ENCODE results near the gene ADRM1.

Gene ADRM1

DNA sequence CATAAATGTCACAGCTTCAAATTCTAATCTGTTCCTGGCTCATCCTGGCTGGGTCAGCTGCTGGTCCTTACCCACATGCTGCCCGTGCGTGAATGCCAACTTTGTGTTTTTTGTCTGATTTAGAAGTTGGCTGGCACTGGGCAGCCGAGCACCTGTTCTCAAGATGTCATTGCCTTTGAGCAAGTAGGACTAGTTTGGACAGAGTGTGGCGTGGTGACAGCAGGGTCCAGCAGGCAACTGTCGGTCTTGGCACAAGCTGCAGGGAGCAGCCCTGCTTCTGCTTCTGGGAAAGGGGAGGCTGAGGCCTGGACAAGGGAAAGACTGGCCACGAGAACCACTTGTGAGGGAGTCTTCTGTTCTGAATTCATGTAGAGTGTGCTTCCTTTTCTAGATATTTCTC lies 26.4 kb upstream of the ADRM1 start:
- H3K4me3 ChIP-seq (ENCODE audit: low read depth, low read length), result no peak overlapping the region
- TF ChIP-seq CTCF (IDR thresholded peaks at IDR 0.05; ENCODE audit: low read depth, low read length, missing control alignments), result no peak
- DNase-seq (ENCODE audit: low read depth), result no peak

- no peak for TF ChIP-seq CTCF (IDR thresholded peaks at IDR 0.05; ENCODE audit: low read depth, low read length, missing control alignments)
- DNase-seq (ENCODE audit: low read depth), result no peak
- no peak overlapping the region for H3K4me3 ChIP-seq (ENCODE audit: low read depth, low read length)
Observed at GRCh38 chr20:62277253-62277652, 25.5 kb upstream of the ADRM1 start.

DNA sequence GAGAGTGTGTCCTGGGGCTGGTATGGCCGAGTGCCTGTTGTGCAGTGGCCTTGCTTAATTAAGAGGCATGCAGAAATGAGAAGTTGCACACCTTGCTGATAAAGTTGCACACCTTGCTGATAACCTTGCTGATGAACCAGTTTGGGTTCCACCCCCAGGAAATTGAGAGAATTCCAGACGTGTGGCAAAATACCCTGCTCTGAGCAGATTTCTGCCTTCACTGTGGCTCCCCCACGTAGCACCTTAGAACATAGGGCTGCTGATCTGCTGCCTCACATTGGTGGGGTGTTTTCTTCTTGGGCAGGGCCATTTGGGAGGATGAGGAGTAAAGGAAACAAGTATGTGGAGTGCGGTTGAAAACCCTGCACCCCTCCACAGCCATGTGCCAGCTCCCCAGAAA lies 22.5 kb upstream of the ADRM1 start:
- no peak for TF ChIP-seq CTCF (IDR thresholded peaks at IDR 0.05; ENCODE audit: low read depth, low read length, missing control alignments)
- no peak overlapping the region for H3K4me3 ChIP-seq (ENCODE audit: low read depth, low read length)
- no peak for DNase-seq (ENCODE audit: low read depth)

DNA sequence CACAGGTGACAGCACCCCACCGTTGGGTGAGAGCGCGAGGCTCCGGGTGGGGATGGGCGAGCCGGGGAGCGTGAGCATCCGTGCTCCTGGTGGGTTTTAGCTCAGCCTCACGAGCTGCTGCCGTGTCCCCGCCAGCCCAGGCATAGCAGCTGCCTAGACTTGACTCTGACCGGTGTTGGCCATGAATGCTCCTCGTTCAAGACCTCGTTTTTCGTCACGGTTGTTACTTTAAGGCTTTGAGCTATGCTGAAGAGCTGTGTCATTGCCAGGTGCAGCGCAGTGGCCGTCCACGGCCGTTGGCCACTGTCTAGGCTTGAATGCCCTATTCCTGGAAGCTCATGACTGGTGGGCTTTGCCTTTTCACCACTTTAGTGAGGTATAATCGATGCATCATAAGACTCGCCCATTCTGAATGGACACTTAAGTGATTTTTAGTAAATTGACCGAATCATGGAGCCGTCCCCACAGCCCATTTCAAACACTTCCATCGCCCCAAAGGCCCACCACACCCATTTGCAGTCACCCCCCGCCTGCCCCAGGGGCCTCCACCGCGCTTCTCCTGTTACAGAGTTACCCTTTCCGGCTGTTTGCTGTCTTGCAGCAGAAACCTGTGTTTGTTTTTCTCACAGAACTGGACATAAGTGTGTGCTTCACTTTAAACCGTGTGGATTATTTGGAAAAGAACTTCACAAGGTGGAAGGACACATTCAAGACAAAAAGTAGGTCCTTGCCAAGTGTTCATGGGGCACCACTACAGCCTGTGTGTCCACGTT lies 21.4 kb upstream of the ADRM1 start:
- H3K4me3 ChIP-seq (ENCODE audit: low read depth, low read length), result no peak overlapping the region
- DNase-seq (ENCODE audit: low read depth), result no peak
- no peak for TF ChIP-seq CTCF (IDR thresholded peaks at IDR 0.05; ENCODE audit: low read depth, low read length, missing control alignments)

DNA sequence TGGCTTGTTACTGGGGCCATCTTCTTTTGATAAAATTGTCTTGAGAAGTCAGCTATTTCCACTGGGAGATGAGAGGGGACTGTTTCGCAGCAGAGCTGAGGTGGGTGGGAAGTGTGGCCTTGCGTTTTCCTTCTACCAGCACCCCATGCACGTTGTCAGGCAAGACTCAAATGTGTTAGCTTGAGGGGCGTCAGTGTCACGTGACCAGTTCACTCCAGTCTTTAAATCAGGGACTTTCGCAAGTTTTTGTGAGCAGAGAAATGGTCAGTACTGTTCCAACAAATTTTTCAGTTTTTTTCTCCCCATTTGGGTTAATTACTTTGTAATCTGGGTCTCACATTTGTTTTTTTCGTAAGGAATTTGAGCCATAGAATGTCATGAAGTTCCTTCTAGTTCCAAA lies 20.7 kb upstream of the ADRM1 start:
- no peak overlapping the region for H3K4me3 ChIP-seq (ENCODE audit: low read depth, low read length)
- TF ChIP-seq CTCF (IDR thresholded peaks at IDR 0.05; ENCODE audit: low read depth, low read length, missing control alignments), result no peak
- no peak for DNase-seq (ENCODE audit: low read depth)

GRCh38 chr20:62282877-62283503 lies 19.8 kb upstream of the ADRM1 start:
- DNase-seq (ENCODE audit: low read depth), result no peak
- no peak overlapping the region for H3K4me3 ChIP-seq (ENCODE audit: low read depth, low read length)
- TF ChIP-seq CTCF (IDR thresholded peaks at IDR 0.05; ENCODE audit: low read depth, low read length, missing control alignments), result no peak

GRCh38 chr20:62284448-62284847 lies 18.3 kb upstream of the ADRM1 start:
- TF ChIP-seq CTCF (IDR thresholded peaks at IDR 0.05; ENCODE audit: low read depth, low read length, missing control alignments), result no peak
- no peak for DNase-seq (ENCODE audit: low read depth)

More at GRCh38 chr20:62284448-62284847, 18.3 kb upstream of the ADRM1 start:
- H3K4me3 ChIP-seq (ENCODE audit: low read depth, low read length), result no peak overlapping the region

All from GM12864 (cell line).